Loucy (cell line): ENCODE measurements around the gene ZBED5.

Experiments
- H2AFZ ChIP-seq: fragments of 200-600 bp; sonication (generic); 2 replicates; pipeline ENCODE4 v1.6.0; 2016; ENCODE audit warnings: antibody characterized with exemption, mild to moderate bottlenecking, low read length, moderate library complexity
- H3F3A ChIP-seq: fragments of 200-600 bp; 2 replicates; pipeline ENCODE4 v1.6.0; 2016; ENCODE audit warnings: antibody characterized with exemption, low read depth, mild to moderate bottlenecking
- H3K27me3 ChIP-seq: fragments of 200-600 bp; sonication (generic); 2 replicates; pipeline ENCODE4 v1.6.1; 2014; ENCODE audit warnings: low read length, mild to moderate bottlenecking; ENCODE audit not compliant: insufficient read depth, poor library complexity, severe bottlenecking
- H3K36me3 ChIP-seq: fragments of 200-600 bp; sonication (generic); 2 replicates; pipeline ENCODE4 v1.6.1; 2016; ENCODE audit warnings: low read length; ENCODE audit not compliant: insufficient read depth
- H3K4me1 ChIP-seq: fragments of 200-600 bp; sonication (generic); 2 replicates; pipeline ENCODE4 v1.5.1; 2014; ENCODE audit warnings: low read length, mild to moderate bottlenecking; ENCODE audit not compliant: insufficient read depth, poor library complexity, severe bottlenecking
- H3K4me2 ChIP-seq: fragments of 200-600 bp; sonication (generic); 2 replicates; pipeline ENCODE4 v1.6.0; 2014; ENCODE audit warnings: antibody characterized with exemption, low read length, low read depth, mild to moderate bottlenecking; ENCODE audit not compliant: poor library complexity, severe bottlenecking
- H3K4me3 ChIP-seq: fragments of 200-600 bp; sonication (generic); 2 replicates; pipeline ENCODE4 v1.5.1; 2014; ENCODE audit warnings: low read length, mild to moderate bottlenecking, mixed read lengths; ENCODE audit not compliant: poor library complexity, severe bottlenecking
- H3K79me2 ChIP-seq: fragments of 200-600 bp; sonication (generic); 2 replicates; pipeline ENCODE4 v1.6.1; 2014; ENCODE audit warnings: low read length; ENCODE audit not compliant: insufficient read depth
- H3K9ac ChIP-seq: fragments of 200-600 bp; sonication (generic); 2 replicates; pipeline ENCODE4 v1.6.0; 2014; ENCODE audit warnings: mild to moderate bottlenecking, low read depth, low read length, moderate library complexity; ENCODE audit not compliant: poor library complexity, severe bottlenecking
- H3K9me2 ChIP-seq: fragments of 200-600 bp; sonication (generic); replicated peaks from 2 replicates; pipeline ENCODE4 v1.6.1; 2016; ENCODE audit warnings: low read depth, low read length, mixed read lengths
- H3K9me3 ChIP-seq: fragments of 200-600 bp; sonication (generic); 2 replicates; pipeline ENCODE4 v1.6.1; 2014; ENCODE audit warnings: mild to moderate bottlenecking, antibody characterized with exemption, low read length, low read depth; ENCODE audit not compliant: insufficient read depth
- H4K20me1 ChIP-seq: fragments of 200-600 bp; sonication (generic); 2 replicates; pipeline ENCODE4 v1.6.0; 2014; ENCODE audit warnings: antibody characterized with exemption, low read length, mild to moderate bottlenecking; ENCODE audit not compliant: insufficient read depth, poor library complexity, severe bottlenecking
- EZH2phosphoT487 ChIP-seq: fragments of 200-600 bp; IDR thresholded peaks from 2 replicates; pipeline ENCODE4 v1.6.1; 2018; ENCODE audit warnings: antibody characterized with exemption, mild to moderate bottlenecking, moderate library complexity, borderline replicate concordance
- TF ChIP-seq, protein P1 (sequence below): fragments of 200-600 bp; sonication (generic); conservative IDR thresholded peaks from 2 replicates; pipeline ENCODE4 v1.5.1; 2014; ENCODE audit warnings: mild to moderate bottlenecking, antibody characterized with exemption, low read length

ZBED5 gene

GRCh38 chr11:10803676-10804075 lies 54.2 kb downstream of the ZBED5 start:
- H3K4me1 ChIP-seq = peaks cover 80% of the 10 kb centered on the region

More at GRCh38 chr11:10803676-10804075, 54.2 kb downstream of the ZBED5 start:
- Histone ChIP-seq H3K27me3 (peaks cover 8% of the 10 kb centered on the region), H3F3A (peaks cover 14% of the 10 kb centered on the region), H3K9me2 (no peaks in the 10 kb centered on the region), H3K4me3 (peak overlapping the region; percentile 82), H3K4me2 (peak overlapping the region; percentile 98), H3K79me2 (peaks cover 99% of the 10 kb centered on the region), H4K20me1 (peaks cover 92% of the 10 kb centered on the region), H3K9ac (peak overlapping the region; percentile 100), H3K36me3 (peaks cover 87% of the 10 kb centered on the region), H2AFZ (no peak overlapping the region), H3K9me3 (no peaks in the 10 kb centered on the region)
- TF ChIP-seq, protein P1, sequence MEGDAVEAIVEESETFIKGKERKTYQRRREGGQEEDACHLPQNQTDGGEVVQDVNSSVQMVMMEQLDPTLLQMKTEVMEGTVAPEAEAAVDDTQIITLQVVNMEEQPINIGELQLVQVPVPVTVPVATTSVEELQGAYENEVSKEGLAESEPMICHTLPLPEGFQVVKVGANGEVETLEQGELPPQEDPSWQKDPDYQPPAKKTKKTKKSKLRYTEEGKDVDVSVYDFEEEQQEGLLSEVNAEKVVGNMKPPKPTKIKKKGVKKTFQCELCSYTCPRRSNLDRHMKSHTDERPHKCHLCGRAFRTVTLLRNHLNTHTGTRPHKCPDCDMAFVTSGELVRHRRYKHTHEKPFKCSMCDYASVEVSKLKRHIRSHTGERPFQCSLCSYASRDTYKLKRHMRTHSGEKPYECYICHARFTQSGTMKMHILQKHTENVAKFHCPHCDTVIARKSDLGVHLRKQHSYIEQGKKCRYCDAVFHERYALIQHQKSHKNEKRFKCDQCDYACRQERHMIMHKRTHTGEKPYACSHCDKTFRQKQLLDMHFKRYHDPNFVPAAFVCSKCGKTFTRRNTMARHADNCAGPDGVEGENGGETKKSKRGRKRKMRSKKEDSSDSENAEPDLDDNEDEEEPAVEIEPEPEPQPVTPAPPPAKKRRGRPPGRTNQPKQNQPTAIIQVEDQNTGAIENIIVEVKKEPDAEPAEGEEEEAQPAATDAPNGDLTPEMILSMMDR = no peak
- TF ChIP-seq EZH2phosphoT487 = no peak
